GM18499 (cell line): ENCODE data around the gene C9orf78.

ENCODE experiments used
- ATAC-seq: cut with Tn5 transposase; IDR thresholded peaks from one replicate; pipeline ENCODE4 v1.9.1; 2021; ENCODE audit warnings: moderate number of reproducible peaks; ENCODE audit not compliant: insufficient read depth, unreplicated experiment

The C9orf78 gene

DNA sequence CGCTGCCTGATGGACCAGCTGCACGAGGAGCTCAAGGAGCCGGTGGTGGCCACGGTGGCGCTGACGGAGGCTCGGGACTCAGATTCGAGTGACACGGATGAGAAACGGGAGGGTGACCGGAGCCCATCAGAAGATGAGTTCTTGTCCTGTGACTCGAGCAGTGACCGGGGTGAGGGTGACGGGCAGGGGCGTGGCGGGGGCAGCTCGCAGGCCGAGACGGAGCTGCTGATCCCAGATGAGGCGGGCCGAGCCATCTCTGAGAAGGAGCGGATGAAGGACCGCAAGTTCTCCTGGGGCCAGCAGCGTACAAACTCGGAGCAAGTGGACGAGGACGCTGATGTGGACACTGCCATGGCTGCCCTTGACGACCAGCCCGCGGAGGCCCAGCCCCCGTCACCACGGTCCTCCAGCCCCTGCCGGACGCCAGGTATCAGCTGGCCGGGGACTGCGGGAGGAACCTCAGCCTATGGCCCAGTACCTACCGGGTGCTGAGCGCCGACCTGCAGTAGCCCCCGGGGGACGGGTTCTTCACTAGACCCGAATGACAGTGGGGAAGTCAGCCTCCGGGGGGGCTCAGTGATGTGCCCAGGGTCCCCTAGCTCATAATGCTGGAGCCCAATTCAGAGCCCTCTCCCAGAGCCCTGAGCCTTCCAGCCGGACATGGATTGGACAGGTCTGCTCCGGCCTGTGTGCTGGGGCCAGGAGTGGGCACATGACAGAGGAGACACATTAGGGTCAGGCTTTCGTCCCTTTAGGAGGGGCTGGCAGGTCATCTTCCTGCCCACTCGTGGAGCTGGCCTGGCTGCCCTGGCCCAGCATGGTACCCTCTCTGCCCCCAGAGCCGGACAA lies 33.2 kb upstream of the C9orf78 start:
- no peak for ATAC-seq

- ATAC-seq, result no peak
These were observed 32.3 kb upstream of the C9orf78 start for GRCh38 chr9:129867136-129868022.

DNA sequence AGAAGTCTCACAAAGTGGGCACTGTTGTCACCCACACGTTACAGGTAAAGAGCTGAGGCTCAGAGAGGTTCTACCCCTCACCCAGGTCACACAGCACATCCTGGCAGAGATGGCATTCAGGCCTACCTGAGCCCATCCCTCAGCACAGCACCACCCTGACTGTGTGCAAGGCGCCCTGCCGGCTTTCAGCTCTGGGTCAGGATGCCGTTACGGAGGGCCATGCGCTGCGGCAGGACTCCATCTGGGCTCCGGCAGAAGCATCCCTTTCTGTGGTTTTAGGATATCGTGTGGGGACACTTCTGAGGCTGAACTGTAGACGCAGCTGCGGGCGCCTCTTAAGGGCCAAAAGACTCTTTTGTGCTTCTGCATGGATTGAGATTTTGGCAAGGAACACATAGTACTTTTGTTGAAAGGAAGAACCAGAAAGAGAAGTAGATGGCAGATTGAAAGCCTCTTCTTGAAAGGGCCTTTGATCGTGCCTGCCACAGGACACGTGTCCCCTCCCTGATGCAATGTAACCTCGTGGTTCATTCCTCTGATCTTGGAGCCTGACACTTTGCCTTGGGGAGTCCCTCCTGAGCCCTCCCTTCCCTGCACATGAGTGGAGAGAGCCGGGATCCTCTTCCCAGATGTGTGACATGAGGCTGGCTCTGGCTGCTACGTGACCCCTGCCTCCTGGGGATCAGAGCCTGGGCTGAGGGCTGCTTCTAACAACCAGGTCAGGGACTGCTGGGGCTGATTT lies 31.5 kb upstream of the C9orf78 start:
- no peak for ATAC-seq

- ATAC-seq, result no peak
These were observed 30.7 kb upstream of the C9orf78 start for GRCh38 chr9:129865668-129866320.

DNA sequence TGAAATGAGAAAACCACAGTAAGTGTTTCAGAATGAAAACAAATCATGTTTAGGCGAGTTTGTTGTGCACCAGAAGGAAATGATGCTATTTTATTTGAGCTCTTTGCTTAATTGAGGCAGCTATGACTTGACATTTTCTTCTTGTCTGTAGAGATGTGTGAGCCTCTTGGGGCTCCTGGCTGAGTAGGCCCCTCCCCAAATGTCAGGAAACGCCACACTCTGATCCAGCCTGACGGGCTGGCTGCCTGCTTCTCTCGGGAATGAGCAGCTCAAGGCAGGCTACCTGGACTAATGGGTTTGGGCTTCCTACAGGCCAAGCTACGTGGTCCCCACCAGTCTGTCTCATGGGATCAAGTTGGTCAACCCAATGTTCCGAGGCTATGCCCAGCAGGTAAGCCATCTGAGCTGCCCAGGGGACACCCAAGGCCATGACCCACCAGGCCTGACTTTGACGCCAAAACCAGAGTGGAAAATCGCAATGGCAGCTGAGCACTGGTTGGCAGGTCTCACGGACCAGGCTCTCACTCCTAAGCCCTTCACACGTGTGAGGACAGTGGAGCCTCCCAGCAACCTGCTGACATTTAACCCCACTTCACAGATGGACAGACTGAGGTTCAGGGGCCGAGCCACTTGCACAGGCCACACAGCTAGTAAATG lies 30.0 kb upstream of the C9orf78 start:
- ATAC-seq, result no peak

DNA sequence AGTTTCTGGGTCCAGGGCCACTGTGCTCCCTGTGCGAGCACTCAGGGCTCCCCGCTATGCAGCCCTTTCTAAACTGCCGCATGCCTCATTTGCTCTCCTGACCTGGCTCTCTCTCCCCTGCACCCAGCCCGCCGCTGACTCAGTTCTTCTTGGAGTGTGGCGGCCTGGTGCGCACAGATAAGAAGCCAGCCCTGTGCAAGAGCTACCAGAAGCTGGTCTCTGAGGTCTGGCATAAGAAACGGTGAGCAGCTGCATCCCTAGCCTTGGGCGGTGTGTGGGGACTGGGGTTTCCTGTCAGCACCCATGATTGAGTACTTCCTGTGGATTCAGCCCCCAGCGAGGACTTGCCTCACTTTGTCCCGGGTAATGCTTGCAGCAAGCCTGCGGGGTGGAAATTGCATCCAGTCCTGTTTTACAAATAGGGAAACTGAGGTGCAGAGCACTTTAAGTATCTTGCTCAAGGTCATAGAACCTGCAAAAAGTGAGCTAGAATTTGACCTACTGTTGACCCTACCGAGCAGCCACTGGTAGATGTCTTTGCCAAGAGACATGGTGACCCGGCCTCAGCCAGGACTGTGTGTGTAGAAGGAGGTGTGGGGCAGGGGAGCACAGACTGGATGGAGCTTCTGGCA lies 28.1 kb upstream of the C9orf78 start:
- ATAC-seq, result no peak

DNA sequence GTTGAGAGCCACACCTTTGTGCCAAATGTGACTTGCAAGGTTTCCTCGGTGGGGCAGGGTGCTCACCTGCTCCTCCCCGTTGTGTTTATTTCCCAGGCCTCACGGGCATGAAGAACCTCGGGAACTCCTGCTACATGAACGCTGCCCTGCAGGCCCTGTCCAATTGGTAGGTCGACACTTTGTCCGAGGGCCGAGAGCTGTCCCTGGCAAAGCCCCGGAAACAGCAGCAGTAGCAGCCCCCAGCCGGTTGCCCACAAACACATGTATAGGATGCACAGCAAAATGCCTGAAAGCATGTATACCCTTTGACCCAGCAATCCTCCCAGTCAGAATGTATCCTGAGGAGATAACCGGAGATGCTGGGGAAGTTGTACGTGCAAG lies 26.4 kb upstream of the C9orf78 start:
- ATAC-seq, result no peak

GRCh38 chr9:129860653-129861446 lies 25.8 kb upstream of the C9orf78 start:
- no peak for ATAC-seq

DNA sequence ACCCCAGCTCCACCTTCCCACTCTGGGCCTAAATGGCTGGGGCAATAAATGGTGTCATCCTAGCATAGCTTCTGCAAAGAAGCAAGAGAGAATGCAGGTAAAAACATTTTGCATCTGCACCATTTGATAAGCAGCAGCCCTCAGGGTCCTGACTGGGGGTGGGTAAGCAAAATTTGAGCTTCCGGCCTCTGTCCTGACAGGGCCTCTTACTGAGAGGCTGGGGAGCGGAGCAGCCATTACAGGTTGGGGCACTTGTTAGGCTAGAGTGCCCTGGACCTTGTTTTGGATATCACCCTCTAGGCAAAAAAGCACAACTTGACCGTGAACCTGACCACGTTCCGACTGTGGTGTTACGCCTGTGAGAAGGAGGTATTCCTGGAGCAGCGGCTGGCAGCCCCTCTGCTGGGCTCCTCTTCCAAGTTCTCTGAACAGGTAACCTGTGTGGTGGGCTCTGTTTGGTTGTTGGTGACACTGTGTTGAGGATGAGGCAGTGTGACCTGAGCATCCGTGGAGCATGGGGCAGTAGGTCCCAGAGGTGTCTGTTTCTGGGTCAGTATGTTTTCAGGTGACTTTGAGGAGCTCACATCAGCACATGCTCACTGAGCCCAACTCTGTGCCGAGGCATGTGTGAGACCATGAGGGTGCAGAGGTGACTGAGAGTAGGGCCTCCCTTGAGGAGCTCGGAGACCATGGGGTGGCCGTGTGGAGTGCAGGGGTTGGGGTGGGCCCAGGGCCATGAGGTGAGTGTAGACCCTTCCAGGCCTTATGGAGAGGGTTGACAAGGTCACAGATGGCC lies 23.3 kb upstream of the C9orf78 start:
- ATAC-seq, result no peak

GRCh38 chr9:129857207-129857606 lies 22.1 kb upstream of the C9orf78 start:
- ATAC-seq, result no peak

DNA sequence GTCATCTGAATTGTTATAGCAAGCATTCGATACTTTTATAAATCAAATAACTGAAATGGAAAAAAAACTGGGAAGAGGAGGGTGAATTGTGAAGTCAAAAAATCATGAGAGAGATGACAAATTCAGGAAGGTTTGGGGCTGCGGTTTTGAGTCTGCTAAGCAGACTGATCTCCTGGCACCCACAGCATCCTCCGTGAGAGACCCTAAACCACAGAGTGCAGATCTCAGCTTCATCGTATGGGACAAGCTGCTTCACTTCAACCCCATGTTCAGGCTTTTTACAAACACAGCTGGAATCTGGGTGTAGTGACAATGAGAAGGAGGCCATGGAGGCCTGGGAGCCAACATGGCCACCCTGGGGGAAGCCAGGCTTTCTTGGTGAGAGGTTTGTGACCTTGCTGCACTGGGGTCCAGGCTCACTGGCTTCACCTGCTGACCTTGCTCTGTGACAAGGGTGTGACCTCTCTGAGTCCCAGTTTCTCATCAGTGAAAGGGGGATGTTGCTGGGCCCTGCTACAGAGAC lies 19.6 kb upstream of the C9orf78 start:
- ATAC-seq, result no peak

DNA sequence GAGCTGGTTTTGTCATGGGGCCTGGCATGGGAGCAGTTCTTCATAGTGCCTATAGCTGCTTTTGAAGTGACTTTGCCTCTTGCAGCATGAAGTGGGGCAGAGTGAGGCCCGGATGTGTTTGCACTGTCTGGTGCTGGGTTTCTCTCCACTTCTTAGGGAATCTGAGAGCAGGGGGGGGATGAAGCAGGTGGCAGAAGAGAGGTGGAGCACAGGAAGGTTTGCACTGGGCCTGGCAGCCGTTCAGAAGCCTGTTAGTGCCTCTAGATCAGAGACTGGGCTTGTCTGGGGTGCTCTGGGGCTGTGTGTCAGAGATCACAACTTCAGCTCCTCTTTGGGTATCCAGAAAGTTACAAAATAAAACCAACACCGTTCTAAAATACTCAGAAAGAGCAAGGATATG lies 18.5 kb upstream of the C9orf78 start:
- no peak for ATAC-seq

GRCh38 chr9:129852579-129852978 lies 17.5 kb upstream of the C9orf78 start:
- ATAC-seq, result no peak

DNA sequence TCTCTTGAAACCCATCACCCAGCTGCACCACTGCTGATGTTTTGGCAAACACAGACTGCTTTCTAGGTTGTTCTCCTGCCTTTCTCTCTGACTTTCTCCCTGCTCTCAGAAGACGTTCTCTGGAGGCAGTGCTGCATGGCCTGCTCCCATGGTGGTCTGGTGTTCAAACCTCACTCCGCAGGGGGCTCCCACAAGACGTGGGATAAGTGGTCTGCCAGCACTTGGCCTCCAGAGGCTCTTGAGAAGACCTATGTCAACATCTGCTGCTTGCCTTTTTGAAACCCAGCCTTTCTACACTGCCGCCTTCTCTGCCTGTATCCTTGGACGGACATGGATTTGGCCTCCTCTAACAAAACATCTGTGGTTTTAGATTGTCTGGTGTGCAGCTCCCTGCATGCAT lies 16.7 kb upstream of the C9orf78 start:
- no peak for ATAC-seq

DNA sequence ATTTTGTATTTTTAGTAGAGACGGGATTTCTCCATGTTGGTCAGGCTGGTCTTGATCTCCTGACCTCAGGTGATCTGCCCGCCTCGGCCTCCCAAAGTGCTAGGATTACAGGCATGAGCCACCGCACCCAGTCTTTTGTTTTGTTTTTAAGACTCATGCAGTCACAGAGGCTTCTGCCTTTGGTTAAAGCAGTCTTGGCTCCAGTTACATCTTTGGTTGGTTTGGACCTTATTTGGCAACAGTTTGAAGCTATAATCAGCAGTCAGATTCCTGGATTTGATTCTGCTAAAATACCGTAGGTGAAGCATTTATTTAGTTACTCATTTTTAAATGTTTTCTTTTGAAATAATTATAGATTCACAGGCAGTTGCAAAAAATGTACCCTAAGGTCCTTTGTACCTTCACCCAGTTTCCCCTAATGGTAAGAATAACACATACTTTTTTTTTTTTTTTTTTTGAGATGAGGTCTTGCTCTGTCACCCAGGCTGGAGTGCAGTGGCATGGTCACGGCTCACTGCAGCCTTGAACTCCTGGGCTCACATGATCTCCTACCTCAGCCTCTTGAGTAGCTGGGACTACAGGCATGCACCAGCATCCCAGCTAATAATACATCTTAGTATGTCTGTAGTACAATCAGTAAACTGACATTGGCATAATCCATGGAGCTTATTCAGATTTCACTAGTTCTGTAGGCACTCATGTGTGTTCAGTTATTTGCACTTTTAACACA lies 15.9 kb upstream of the C9orf78 start:
- ATAC-seq, result no peak

GRCh38 chr9:129849901-129850300 lies 14.8 kb upstream of the C9orf78 start:
- ATAC-seq, result no peak
